22Rv1 (cell line): ENCODE data around the gene STIL.
"Not testable (repeated sequence)": the region's sequence is repeated elsewhere in the genome, so short reads cannot be mapped to it uniquely, and the experiment has no call there.

Source experiments
- H3K27ac ChIP-seq: fragments of 450-650 bp; 2 replicates; pipeline ENCODE4 v1.5.1; 2017
- ZFX ChIP-seq: fragments of 450-650 bp; IDR thresholded peaks from 2 replicates; pipeline ENCODE4 v1.6.1; 2017; ENCODE audit warnings: antibody characterized with exemption, borderline replicate concordance
- TF ChIP-seq, protein P1 (sequence below): fragments of 450-650 bp; IDR thresholded peaks from 2 replicates; pipeline ENCODE4 v1.5.1; 2017; ENCODE audit warnings: mild to moderate bottlenecking

The STIL gene

DNA sequence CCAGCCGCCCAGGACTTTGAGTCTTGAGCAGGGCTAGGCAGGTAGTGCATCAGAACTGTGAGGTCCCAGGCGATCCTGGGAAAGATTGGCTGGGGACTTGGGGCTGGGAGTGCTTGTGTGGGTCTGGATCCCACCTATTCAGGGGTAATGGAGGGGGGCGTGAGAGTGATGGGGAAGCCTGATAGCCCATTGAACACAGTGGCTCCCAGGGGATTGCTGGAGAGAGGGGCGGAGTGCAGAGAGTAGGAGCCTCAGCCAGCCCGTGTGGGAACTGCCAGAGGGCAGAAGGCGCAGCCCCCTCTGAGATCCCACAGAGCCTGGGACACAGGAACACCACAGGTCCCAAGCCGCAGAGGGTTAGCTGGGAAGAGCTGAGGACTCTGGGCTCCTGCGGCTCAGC is 104.9 kb downstream of the STIL start:
- H3K27ac ChIP-seq: no peak overlapping the region
- TF ChIP-seq, protein P1, sequence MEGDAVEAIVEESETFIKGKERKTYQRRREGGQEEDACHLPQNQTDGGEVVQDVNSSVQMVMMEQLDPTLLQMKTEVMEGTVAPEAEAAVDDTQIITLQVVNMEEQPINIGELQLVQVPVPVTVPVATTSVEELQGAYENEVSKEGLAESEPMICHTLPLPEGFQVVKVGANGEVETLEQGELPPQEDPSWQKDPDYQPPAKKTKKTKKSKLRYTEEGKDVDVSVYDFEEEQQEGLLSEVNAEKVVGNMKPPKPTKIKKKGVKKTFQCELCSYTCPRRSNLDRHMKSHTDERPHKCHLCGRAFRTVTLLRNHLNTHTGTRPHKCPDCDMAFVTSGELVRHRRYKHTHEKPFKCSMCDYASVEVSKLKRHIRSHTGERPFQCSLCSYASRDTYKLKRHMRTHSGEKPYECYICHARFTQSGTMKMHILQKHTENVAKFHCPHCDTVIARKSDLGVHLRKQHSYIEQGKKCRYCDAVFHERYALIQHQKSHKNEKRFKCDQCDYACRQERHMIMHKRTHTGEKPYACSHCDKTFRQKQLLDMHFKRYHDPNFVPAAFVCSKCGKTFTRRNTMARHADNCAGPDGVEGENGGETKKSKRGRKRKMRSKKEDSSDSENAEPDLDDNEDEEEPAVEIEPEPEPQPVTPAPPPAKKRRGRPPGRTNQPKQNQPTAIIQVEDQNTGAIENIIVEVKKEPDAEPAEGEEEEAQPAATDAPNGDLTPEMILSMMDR: no peak
- TF ChIP-seq ZFX: no peak

DNA sequence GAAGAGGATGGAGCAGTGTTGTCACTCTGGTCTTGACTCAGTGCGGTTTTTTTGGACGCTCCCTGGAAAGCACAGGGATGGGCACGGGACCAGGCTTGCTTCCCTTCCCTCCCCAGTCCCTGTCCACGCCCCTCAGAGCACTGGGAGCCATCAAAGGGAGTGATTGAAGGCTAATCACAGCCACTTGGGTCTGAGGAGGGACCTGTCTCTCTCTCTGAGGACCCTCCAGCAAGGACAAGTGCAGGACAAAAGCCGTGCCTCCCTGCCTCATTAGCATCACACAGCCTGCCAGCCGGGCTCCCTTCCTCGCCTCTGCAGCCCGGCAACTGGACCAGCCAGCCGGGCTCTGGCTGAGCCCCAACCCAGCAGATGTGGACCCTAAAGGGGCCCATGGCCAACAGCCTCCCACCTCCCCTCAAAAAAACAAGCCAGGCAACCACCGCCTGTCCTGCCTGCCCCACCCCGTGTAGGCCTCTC is 105.5 kb downstream of the STIL start:
- no peak overlapping the region for H3K27ac ChIP-seq
- TF ChIP-seq, protein P1: no peak
- no peak for TF ChIP-seq ZFX

DNA sequence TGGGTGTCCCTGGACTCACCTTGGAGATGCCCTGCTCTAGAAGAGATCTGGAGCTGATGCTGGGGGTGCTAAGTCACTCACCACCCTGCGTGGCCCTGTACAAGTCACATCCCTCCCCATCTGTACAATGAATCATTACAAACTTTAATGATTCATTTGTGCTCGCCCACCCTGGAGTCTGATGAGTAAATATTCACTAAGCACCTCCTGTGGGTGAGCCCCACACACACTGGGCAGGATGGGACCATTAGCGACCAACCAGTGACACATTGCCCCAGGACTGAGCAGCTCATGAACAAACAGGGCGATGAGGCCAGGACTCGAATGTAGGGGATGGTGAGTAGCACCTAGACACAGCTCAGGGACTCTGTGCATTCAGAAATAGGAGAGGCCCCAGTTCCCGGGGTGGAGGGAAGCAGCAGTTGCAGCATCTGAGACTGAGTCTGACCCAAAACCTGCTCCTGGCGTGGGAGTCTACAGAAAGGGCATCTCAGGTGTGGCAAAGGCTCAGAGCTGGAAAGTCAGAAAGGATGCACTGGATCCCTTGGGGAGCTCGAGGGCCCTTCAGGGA is 106.1 kb downstream of the STIL start:
- TF ChIP-seq ZFX: no peak

DNA sequence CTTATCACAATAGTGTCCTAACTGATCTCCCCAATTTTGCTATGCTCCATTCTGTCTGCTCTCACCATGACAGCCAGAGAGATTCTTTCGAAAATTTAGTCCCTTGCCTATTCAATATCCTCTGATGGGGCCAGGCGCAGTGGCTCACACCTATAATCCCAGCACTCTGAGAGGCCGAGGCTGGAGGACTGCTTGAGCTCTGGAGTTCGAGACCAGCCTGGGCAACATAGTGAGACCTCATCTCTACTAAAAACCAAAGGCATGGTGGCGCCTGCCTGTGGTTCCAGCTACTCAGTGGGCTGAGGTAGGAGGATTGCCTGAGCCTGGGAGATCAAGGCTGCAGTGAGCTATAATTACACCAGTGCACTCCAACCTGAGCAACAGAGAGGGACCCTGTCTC is 108.0 kb downstream of the STIL start:
- H3K27ac ChIP-seq: no peak overlapping the region
- TF ChIP-seq ZFX: no peak
- TF ChIP-seq, protein P1: no peak

More for the DNA sequence above, 106.1 kb downstream of the STIL start:
- no peak overlapping the region for H3K27ac ChIP-seq

DNA sequence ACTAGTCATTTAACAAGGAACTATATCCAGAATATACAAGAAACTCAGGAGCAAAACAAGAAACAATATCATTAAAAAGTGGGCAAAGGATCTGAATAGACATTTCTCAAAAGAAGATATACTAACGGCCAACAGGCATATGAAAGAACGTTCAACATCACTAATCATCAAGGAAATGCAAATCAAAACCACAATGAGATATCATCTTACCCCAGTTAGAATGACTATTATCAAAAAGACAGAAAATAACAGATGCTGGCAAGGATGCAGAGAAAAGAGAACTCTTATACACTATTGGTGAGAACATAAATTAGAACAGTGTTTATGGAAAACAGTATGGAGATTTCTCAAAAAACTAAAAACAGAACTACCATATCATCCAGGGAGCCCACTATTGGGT is 110.4 kb downstream of the STIL start:
- not testable (repeated sequence) for H3K27ac ChIP-seq

DNA sequence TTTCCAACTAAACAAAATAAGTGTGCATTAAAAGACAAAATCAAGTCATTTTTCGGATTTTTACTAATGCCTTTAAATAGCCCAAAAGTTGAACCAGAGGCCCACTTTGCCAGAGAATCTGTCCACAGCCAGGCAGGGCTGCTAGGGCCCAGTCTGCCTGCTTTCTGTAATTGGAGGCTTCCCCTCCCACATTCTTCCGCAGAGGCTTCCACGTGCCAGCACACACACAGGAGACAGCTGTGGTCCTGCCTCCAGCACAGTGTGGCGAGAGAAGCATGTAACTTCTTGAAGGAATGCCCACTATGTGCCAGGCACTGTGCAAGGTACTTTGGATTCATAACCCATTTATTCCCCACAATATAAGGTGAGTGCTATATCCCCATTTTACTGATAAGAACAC is 112.8 kb downstream of the STIL start:
- no peak for TF ChIP-seq ZFX
- TF ChIP-seq, protein P1: no peak
- H3K27ac ChIP-seq: no peak overlapping the region
